AG09309 (cell line): ENCODE measurements around the gene TMEM260.

Experiments
- DNase-seq: peaks from one replicate; pipeline ENCODE4 v3.0.0-alpha.2; 2010; ENCODE audit warnings: low read depth
- H3K4me3 ChIP-seq: 2 replicates; pipeline ENCODE4 v1.5.1; 2011; ENCODE audit warnings: mild to moderate bottlenecking, low read depth, low read length, moderate library complexity; ENCODE audit not compliant: control insufficient read depth
- CTCF ChIP-seq: IDR thresholded peaks from 2 replicates; pipeline ENCODE4 v1.5.1; 2011; ENCODE audit warnings: mild to moderate bottlenecking, low read depth, low read length, inconsistent platforms; ENCODE audit not compliant: insufficient read depth, control insufficient read depth; ENCODE audit errors: missing control alignments

The TMEM260 gene

GRCh38 chr14:56552615-56553014 is 27.0 kb upstream of the TMEM260 start:
- TF ChIP-seq CTCF = no peak
- H3K4me3 ChIP-seq = no peak overlapping the region
- no peak for DNase-seq

GRCh38 chr14:56554301-56554700 is 25.3 kb upstream of the TMEM260 start:
- TF ChIP-seq CTCF = no peak
- no peak for DNase-seq
- H3K4me3 ChIP-seq = no peak overlapping the region

- DNase-seq = no peak
- H3K4me3 ChIP-seq = no peak overlapping the region
- peak; percentile 62 for TF ChIP-seq CTCF
These were observed 23.6 kb upstream of the TMEM260 start for GRCh38 chr14:56555921-56556570.

GRCh38 chr14:56559182-56559581 is 20.4 kb upstream of the TMEM260 start:
- no peak overlapping the region for H3K4me3 ChIP-seq
- DNase-seq = no peak
- no peak for TF ChIP-seq CTCF

GRCh38 chr14:56561606-56562005 is 18.0 kb upstream of the TMEM260 start:
- H3K4me3 ChIP-seq = no peak overlapping the region
- DNase-seq = peak; percentile 44
- TF ChIP-seq CTCF = no peak

GRCh38 chr14:56562883-56563282 is 16.7 kb upstream of the TMEM260 start:
- no peak overlapping the region for H3K4me3 ChIP-seq
- no peak for TF ChIP-seq CTCF
- no peak for DNase-seq
